HEK293 (cell line): Measurements from ENCODE around the gene THOP1.

Source experiments
- AEBP2 ChIP-seq: fragments of 450-650 bp; formaldehyde crosslinking; IDR thresholded peaks from 2 replicates; pipeline ENCODE4 v1.5.1; 2016; ENCODE audit warnings: missing biosample characterization, missing genetic modification characterization, borderline replicate concordance
- PRDM1 ChIP-seq: fragments of 450-650 bp; formaldehyde crosslinking; IDR thresholded peaks from 2 replicates; pipeline ENCODE4; 2016; ENCODE audit warnings: missing biosample characterization, missing genetic modification characterization
- SETDB1 ChIP-seq: IDR thresholded peaks from one replicate; pipeline ENCODE4 v1.6.1; 2017; ENCODE audit warnings: mild to moderate bottlenecking, low read length, moderate library complexity, mixed read lengths; ENCODE audit not compliant: insufficient read length
- YY2 ChIP-seq: fragments of 450-650 bp; formaldehyde crosslinking; IDR thresholded peaks from 2 replicates; pipeline ENCODE4 v1.5.1; 2016; ENCODE audit warnings: missing biosample characterization, missing genetic modification characterization
- ZFP41 ChIP-seq: fragments of 450-650 bp; formaldehyde crosslinking; IDR thresholded peaks from 2 replicates; pipeline ENCODE4 v1.5.1; 2016; ENCODE audit warnings: missing biosample characterization, missing genetic modification characterization, borderline replicate concordance
- ZFP69B ChIP-seq: fragments of 450-650 bp; formaldehyde crosslinking; IDR thresholded peaks from 2 replicates; pipeline ENCODE4 v1.5.1; 2016; ENCODE audit warnings: missing biosample characterization, missing genetic modification characterization
- ZNF16 ChIP-seq: fragments of 450-650 bp; formaldehyde crosslinking; IDR thresholded peaks from 2 replicates; pipeline ENCODE4 v1.5.1; 2016; ENCODE audit warnings: low read depth, missing biosample characterization, missing genetic modification characterization
- ZNF24 ChIP-seq: fragments of 450-650 bp; formaldehyde crosslinking; IDR thresholded peaks from 2 replicates; pipeline ENCODE4 v1.5.1; 2016; ENCODE audit warnings: missing biosample characterization, missing genetic modification characterization
- ZNF274 ChIP-seq, 2 experiments: fragments of 200-500 bp in 1 of 2; fragments of 450-650 bp in 1 of 2; sonication (Bioruptor generic) in 1 of 2; formaldehyde crosslinking in 1 of 2; IDR thresholded peaks; 2 replicates each; pipeline versions ENCODE4 v1.5.1 to v1.6.1; 2014 to 2016; ENCODE audit warnings: borderline replicate concordance in 1 of 2, inconsistent platforms in 1 of 2, low read length in 1 of 2, missing biosample characterization in 1 of 2, missing genetic modification characterization in 1 of 2
- ZNF341 ChIP-seq: fragments of 450-650 bp; formaldehyde crosslinking; IDR thresholded peaks from 2 replicates; pipeline ENCODE4; 2016; ENCODE audit warnings: low read depth, missing biosample characterization, missing genetic modification characterization
- ZNF366 ChIP-seq: fragments of 450-650 bp; formaldehyde crosslinking; conservative IDR thresholded peaks from 2 replicates; pipeline ENCODE4 v1.5.1; 2016; ENCODE audit warnings: missing biosample characterization, missing genetic modification characterization
- ZNF391 ChIP-seq: fragments of 450-650 bp; formaldehyde crosslinking; IDR thresholded peaks from 2 replicates; pipeline ENCODE4 v1.5.1; 2016; ENCODE audit warnings: low read depth, missing biosample characterization, missing genetic modification characterization, borderline replicate concordance
- ZNF501 ChIP-seq: fragments of 450-650 bp; formaldehyde crosslinking; IDR thresholded peaks from 2 replicates; pipeline ENCODE4 v1.5.1; 2016; ENCODE audit warnings: missing biosample characterization, missing genetic modification characterization
- ZNF544 ChIP-seq: fragments of 450-650 bp; formaldehyde crosslinking; IDR thresholded peaks from 2 replicates; pipeline ENCODE4 v1.5.0; 2017; ENCODE audit warnings: missing biosample characterization, missing genetic modification characterization
- ZNF560 ChIP-seq: fragments of 450-650 bp; formaldehyde crosslinking; IDR thresholded peaks from 2 replicates; pipeline ENCODE4 v1.5.1; 2017; ENCODE audit warnings: missing biosample characterization, missing genetic modification characterization, borderline replicate concordance
- ZNF585B ChIP-seq: fragments of 450-650 bp; formaldehyde crosslinking; IDR thresholded peaks from 2 replicates; pipeline ENCODE4 v1.5.1; 2016; ENCODE audit warnings: missing biosample characterization, missing genetic modification characterization
- ZNF660 ChIP-seq: fragments of 450-650 bp; IDR thresholded peaks from 2 replicates; pipeline ENCODE4 v1.5.1; 2018; ENCODE audit warnings: missing biosample characterization, mild to moderate bottlenecking, missing genetic modification characterization
- TF ChIP-seq, protein P1 (sequence below): fragments of 450-650 bp; formaldehyde crosslinking; IDR thresholded peaks from 2 replicates; pipeline ENCODE4 v1.5.1; 2016; ENCODE audit warnings: missing biosample characterization, missing genetic modification characterization
- TF ChIP-seq, protein P2 (sequence below): fragments of 450-650 bp; formaldehyde crosslinking; IDR thresholded peaks from 2 replicates; pipeline ENCODE4 v1.5.1; 2016; ENCODE audit warnings: missing biosample characterization, missing genetic modification characterization
- TF ChIP-seq, protein P3 (sequence below): fragments of 450-650 bp; formaldehyde crosslinking; IDR thresholded peaks from 2 replicates; pipeline ENCODE4 v1.5.1; 2016; ENCODE audit warnings: missing biosample characterization, missing genetic modification characterization
- TF ChIP-seq, protein P4 (sequence below): fragments of 450-650 bp; formaldehyde crosslinking; IDR thresholded peaks from 2 replicates; pipeline ENCODE4 v1.5.1; 2016; ENCODE audit warnings: missing biosample characterization, missing genetic modification characterization
- TF ChIP-seq, protein P5 (sequence below): sonication (generic); formaldehyde crosslinking; IDR thresholded peaks from 2 replicates; pipeline ENCODE4 v1.8.1; 2022; ENCODE audit warnings: mild to moderate bottlenecking, moderate library complexity, missing genetic modification reagents
- TF ChIP-seq, protein P6 (sequence below): fragments of 450-650 bp; formaldehyde crosslinking; IDR thresholded peaks from 2 replicates; pipeline ENCODE4 v1.5.1; 2016; ENCODE audit warnings: missing biosample characterization, missing genetic modification characterization

THOP1 gene

GRCh38 chr19:2840794-2841791, 55.8 kb downstream of the THOP1 start, which contains the start of gene ZNF555 (continued):
- TF ChIP-seq ZFP41 (no peak), ZNF585B (tag by site-specific recombination) (no peak), SETDB1 (no peak), ZNF274 (IDR thresholded peaks at IDR 0.05; ENCODE audit: low read length) (no peak), ZNF274 (tag by site-specific recombination; IDR thresholded peaks at IDR 0.05; ENCODE audit: borderline replicate concordance) (no peak), ZNF391 (0 out of 2 replicates have a peak, but pooled peaks have one; percentile 68), PRDM1 (tag by site-specific recombination) (no peak), ZNF24 (peak; percentile 60; the same call in 1 of the 2 replicates), YY2 (tag by site-specific recombination) (0 out of 2 replicates have a peak, but pooled peaks have one; percentile 2), ZNF560 (tag by site-specific recombination) (no peak), ZNF16 (tag by site-specific recombination) (no peak), ZNF341 (tag by site-specific recombination) (peak; percentile 60), ZNF501 (no peak; the same call in 1 of the 2 replicates), ZFP69B (tag by site-specific recombination) (peak; percentile 87), ZNF366 (no peak), AEBP2 (tag by site-specific recombination) (0 out of 2 replicates have a peak, but pooled peaks have one; percentile 20), ZNF660 (tag by site-specific recombination) (no peak; the same call in 1 of the 2 replicates), ZNF544 (tag by site-specific recombination) (no peak)
- TF ChIP-seq, protein P1, sequence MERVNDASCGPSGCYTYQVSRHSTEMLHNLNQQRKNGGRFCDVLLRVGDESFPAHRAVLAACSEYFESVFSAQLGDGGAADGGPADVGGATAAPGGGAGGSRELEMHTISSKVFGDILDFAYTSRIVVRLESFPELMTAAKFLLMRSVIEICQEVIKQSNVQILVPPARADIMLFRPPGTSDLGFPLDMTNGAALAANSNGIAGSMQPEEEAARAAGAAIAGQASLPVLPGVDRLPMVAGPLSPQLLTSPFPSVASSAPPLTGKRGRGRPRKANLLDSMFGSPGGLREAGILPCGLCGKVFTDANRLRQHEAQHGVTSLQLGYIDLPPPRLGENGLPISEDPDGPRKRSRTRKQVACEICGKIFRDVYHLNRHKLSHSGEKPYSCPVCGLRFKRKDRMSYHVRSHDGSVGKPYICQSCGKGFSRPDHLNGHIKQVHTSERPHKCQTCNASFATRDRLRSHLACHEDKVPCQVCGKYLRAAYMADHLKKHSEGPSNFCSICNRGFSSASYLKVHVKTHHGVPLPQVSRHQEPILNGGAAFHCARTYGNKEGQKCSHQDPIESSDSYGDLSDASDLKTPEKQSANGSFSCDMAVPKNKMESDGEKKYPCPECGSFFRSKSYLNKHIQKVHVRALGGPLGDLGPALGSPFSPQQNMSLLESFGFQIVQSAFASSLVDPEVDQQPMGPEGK: peak; percentile 85
- TF ChIP-seq, protein P2, sequence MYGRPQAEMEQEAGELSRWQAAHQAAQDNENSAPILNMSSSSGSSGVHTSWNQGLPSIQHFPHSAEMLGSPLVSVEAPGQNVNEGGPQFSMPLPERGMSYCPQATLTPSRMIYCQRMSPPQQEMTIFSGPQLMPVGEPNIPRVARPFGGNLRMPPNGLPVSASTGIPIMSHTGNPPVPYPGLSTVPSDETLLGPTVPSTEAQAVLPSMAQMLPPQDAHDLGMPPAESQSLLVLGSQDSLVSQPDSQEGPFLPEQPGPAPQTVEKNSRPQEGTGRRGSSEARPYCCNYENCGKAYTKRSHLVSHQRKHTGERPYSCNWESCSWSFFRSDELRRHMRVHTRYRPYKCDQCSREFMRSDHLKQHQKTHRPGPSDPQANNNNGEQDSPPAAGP: peak; percentile 80
- TF ChIP-seq, protein P3, sequence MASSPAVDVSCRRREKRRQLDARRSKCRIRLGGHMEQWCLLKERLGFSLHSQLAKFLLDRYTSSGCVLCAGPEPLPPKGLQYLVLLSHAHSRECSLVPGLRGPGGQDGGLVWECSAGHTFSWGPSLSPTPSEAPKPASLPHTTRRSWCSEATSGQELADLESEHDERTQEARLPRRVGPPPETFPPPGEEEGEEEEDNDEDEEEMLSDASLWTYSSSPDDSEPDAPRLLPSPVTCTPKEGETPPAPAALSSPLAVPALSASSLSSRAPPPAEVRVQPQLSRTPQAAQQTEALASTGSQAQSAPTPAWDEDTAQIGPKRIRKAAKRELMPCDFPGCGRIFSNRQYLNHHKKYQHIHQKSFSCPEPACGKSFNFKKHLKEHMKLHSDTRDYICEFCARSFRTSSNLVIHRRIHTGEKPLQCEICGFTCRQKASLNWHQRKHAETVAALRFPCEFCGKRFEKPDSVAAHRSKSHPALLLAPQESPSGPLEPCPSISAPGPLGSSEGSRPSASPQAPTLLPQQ (tag by site-specific recombination): peak; percentile 81; the same call in 1 of the 2 replicates
- TF ChIP-seq, protein P4, sequence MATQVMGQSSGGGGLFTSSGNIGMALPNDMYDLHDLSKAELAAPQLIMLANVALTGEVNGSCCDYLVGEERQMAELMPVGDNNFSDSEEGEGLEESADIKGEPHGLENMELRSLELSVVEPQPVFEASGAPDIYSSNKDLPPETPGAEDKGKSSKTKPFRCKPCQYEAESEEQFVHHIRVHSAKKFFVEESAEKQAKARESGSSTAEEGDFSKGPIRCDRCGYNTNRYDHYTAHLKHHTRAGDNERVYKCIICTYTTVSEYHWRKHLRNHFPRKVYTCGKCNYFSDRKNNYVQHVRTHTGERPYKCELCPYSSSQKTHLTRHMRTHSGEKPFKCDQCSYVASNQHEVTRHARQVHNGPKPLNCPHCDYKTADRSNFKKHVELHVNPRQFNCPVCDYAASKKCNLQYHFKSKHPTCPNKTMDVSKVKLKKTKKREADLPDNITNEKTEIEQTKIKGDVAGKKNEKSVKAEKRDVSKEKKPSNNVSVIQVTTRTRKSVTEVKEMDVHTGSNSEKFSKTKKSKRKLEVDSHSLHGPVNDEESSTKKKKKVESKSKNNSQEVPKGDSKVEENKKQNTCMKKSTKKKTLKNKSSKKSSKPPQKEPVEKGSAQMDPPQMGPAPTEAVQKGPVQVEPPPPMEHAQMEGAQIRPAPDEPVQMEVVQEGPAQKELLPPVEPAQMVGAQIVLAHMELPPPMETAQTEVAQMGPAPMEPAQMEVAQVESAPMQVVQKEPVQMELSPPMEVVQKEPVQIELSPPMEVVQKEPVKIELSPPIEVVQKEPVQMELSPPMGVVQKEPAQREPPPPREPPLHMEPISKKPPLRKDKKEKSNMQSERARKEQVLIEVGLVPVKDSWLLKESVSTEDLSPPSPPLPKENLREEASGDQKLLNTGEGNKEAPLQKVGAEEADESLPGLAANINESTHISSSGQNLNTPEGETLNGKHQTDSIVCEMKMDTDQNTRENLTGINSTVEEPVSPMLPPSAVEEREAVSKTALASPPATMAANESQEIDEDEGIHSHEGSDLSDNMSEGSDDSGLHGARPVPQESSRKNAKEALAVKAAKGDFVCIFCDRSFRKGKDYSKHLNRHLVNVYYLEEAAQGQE (tag by site-specific recombination): no peak
- TF ChIP-seq, protein P5, sequence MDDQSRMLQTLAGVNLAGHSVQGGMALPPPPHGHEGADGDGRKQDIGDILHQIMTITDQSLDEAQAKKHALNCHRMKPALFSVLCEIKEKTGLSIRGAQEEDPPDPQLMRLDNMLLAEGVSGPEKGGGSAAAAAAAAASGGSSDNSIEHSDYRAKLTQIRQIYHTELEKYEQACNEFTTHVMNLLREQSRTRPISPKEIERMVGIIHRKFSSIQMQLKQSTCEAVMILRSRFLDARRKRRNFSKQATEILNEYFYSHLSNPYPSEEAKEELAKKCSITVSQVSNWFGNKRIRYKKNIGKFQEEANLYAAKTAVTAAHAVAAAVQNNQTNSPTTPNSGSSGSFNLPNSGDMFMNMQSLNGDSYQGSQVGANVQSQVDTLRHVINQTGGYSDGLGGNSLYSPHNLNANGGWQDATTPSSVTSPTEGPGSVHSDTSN: peak; percentile 38
- TF ChIP-seq, protein P6, sequence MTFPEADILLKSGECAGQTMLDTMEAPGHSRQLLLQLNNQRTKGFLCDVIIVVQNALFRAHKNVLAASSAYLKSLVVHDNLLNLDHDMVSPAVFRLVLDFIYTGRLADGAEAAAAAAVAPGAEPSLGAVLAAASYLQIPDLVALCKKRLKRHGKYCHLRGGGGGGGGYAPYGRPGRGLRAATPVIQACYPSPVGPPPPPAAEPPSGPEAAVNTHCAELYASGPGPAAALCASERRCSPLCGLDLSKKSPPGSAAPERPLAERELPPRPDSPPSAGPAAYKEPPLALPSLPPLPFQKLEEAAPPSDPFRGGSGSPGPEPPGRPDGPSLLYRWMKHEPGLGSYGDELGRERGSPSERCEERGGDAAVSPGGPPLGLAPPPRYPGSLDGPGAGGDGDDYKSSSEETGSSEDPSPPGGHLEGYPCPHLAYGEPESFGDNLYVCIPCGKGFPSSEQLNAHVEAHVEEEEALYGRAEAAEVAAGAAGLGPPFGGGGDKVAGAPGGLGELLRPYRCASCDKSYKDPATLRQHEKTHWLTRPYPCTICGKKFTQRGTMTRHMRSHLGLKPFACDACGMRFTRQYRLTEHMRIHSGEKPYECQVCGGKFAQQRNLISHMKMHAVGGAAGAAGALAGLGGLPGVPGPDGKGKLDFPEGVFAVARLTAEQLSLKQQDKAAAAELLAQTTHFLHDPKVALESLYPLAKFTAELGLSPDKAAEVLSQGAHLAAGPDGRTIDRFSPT (tag by site-specific recombination): peak; percentile 67
